ENCODE data around the gene ADGRF3.
"Not testable (repeated sequence)": the region's sequence is repeated elsewhere in the genome, so short reads cannot be mapped to it uniquely, and the experiment has no call there.

Gene ADGRF3

GRCh38 chr2:26305540-26305939 lies 41.0 kb downstream of the ADGRF3 start:
- no peak overlapping the region for H3K27ac ChIP-seq (ENCODE audit: insufficient read depth, low read length, poor library complexity, severe bottlenecking)
- H3K27me3 ChIP-seq (replicated peaks; ENCODE audit: control insufficient read depth, insufficient read depth, low read length, poor library complexity, severe bottlenecking): no peaks in the 10 kb centered on the region
- H3K4me3 ChIP-seq (ENCODE audit: insufficient read depth, low read depth, low read length, poor library complexity, severe bottlenecking): no peak overlapping the region
- peaks cover under 1% of the 10 kb centered on the region for H3K4me1 ChIP-seq (ENCODE audit: control insufficient read depth, insufficient read depth, low read length, poor library complexity, severe bottlenecking)
- DNase-seq: no peak
- no peaks in the 10 kb centered on the region for H3K36me3 ChIP-seq (ENCODE audit: control insufficient read depth, insufficient read depth, low read length)
- H3K9me3 ChIP-seq (ENCODE audit: control insufficient read depth, low read length): no peaks in the 10 kb centered on the region

GRCh38 chr2:26305094-26305493 lies 41.5 kb downstream of the ADGRF3 start:
- H3K27me3 ChIP-seq (replicated peaks; ENCODE audit: control insufficient read depth, insufficient read depth, low read length, poor library complexity, severe bottlenecking); H3K9me3 ChIP-seq (ENCODE audit: control insufficient read depth, low read length); H3K36me3 ChIP-seq (ENCODE audit: control insufficient read depth, insufficient read depth, low read length); H3K4me1 ChIP-seq (ENCODE audit: control insufficient read depth, insufficient read depth, low read length, poor library complexity, severe bottlenecking); H3K27ac ChIP-seq (ENCODE audit: insufficient read depth, low read length, poor library complexity, severe bottlenecking); DNase-seq; H3K4me3 ChIP-seq (ENCODE audit: insufficient read depth, low read depth, low read length, poor library complexity, severe bottlenecking): not testable (repeated sequence)

GRCh38 chr2:26302846-26303245 lies 43.7 kb downstream of the ADGRF3 start:
- Histone ChIP-seq H3K9me3 (ENCODE audit: control insufficient read depth, low read length) (no peaks in the 10 kb centered on the region), H3K4me1 (ENCODE audit: control insufficient read depth, insufficient read depth, low read length, poor library complexity, severe bottlenecking) (peaks cover 11% of the 10 kb centered on the region), H3K36me3 (ENCODE audit: control insufficient read depth, insufficient read depth, low read length) (no peaks in the 10 kb centered on the region), H3K27ac (ENCODE audit: insufficient read depth, low read length, poor library complexity, severe bottlenecking) (no peak overlapping the region), H3K4me3 (ENCODE audit: insufficient read depth, low read depth, low read length, poor library complexity, severe bottlenecking) (no peak overlapping the region), H3K27me3 (replicated peaks; ENCODE audit: control insufficient read depth, insufficient read depth, low read length, poor library complexity, severe bottlenecking) (no peaks in the 10 kb centered on the region)
- no peak for DNase-seq

GRCh38 chr2:26300234-26300925 lies 46.2 kb downstream of the ADGRF3 start:
- peaks cover 11% of the 10 kb centered on the region for H3K4me1 ChIP-seq (ENCODE audit: control insufficient read depth, insufficient read depth, low read length, poor library complexity, severe bottlenecking)
- no peaks in the 10 kb centered on the region for H3K36me3 ChIP-seq (ENCODE audit: control insufficient read depth, insufficient read depth, low read length)
- H3K27ac ChIP-seq (ENCODE audit: insufficient read depth, low read length, poor library complexity, severe bottlenecking): peak overlapping the region; percentile 59
- DNase-seq: no peak
- H3K4me3 ChIP-seq (ENCODE audit: insufficient read depth, low read depth, low read length, poor library complexity, severe bottlenecking): no peak overlapping the region
- no peaks in the 10 kb centered on the region for H3K9me3 ChIP-seq (ENCODE audit: control insufficient read depth, low read length)
- H3K27me3 ChIP-seq (replicated peaks; ENCODE audit: control insufficient read depth, insufficient read depth, low read length, poor library complexity, severe bottlenecking): no peaks in the 10 kb centered on the region

GRCh38 chr2:26299471-26300101 lies 47.0 kb downstream of the ADGRF3 start:
- peak overlapping the region; percentile 59 for H3K27ac ChIP-seq (ENCODE audit: insufficient read depth, low read length, poor library complexity, severe bottlenecking)
- H3K4me3 ChIP-seq (ENCODE audit: insufficient read depth, low read depth, low read length, poor library complexity, severe bottlenecking): peak overlapping the region; percentile 64
- peaks cover 11% of the 10 kb centered on the region for H3K4me1 ChIP-seq (ENCODE audit: control insufficient read depth, insufficient read depth, low read length, poor library complexity, severe bottlenecking)
- no peaks in the 10 kb centered on the region for H3K9me3 ChIP-seq (ENCODE audit: control insufficient read depth, low read length)
- H3K27me3 ChIP-seq (replicated peaks; ENCODE audit: control insufficient read depth, insufficient read depth, low read length, poor library complexity, severe bottlenecking): no peaks in the 10 kb centered on the region
- no peak for DNase-seq
- no peaks in the 10 kb centered on the region for H3K36me3 ChIP-seq (ENCODE audit: control insufficient read depth, insufficient read depth, low read length)

- DNase-seq: no peak
Observed at GRCh38 chr2:26298638-26299393, 47.8 kb downstream of the ADGRF3 start.

GRCh38 chr2:26298286-26298637 lies 48.3 kb downstream of the ADGRF3 start:
- Histone ChIP-seq H3K27ac (ENCODE audit: insufficient read depth, low read length, poor library complexity, severe bottlenecking) (no peak overlapping the region), H3K27me3 (replicated peaks; ENCODE audit: control insufficient read depth, insufficient read depth, low read length, poor library complexity, severe bottlenecking) (no peaks in the 10 kb centered on the region), H3K9me3 (ENCODE audit: control insufficient read depth, low read length) (no peaks in the 10 kb centered on the region), H3K4me1 (ENCODE audit: control insufficient read depth, insufficient read depth, low read length, poor library complexity, severe bottlenecking) (peaks cover 11% of the 10 kb centered on the region), H3K4me3 (ENCODE audit: insufficient read depth, low read depth, low read length, poor library complexity, severe bottlenecking) (peak overlapping the region; percentile 64), H3K36me3 (ENCODE audit: control insufficient read depth, insufficient read depth, low read length) (no peaks in the 10 kb centered on the region)
- DNase-seq: no peak

More at GRCh38 chr2:26298638-26299393, 47.8 kb downstream of the ADGRF3 start:
- no peaks in the 10 kb centered on the region for H3K27me3 ChIP-seq (replicated peaks; ENCODE audit: control insufficient read depth, insufficient read depth, low read length, poor library complexity, severe bottlenecking)
- H3K27ac ChIP-seq (ENCODE audit: insufficient read depth, low read length, poor library complexity, severe bottlenecking): peak overlapping the region; percentile 59
- peak overlapping the region; percentile 64 for H3K4me3 ChIP-seq (ENCODE audit: insufficient read depth, low read depth, low read length, poor library complexity, severe bottlenecking)
- peaks cover 11% of the 10 kb centered on the region for H3K4me1 ChIP-seq (ENCODE audit: control insufficient read depth, insufficient read depth, low read length, poor library complexity, severe bottlenecking)
- no peaks in the 10 kb centered on the region for H3K9me3 ChIP-seq (ENCODE audit: control insufficient read depth, low read length)
- no peaks in the 10 kb centered on the region for H3K36me3 ChIP-seq (ENCODE audit: control insufficient read depth, insufficient read depth, low read length)

GRCh38 chr2:26297061-26297460 lies 49.5 kb downstream of the ADGRF3 start:
- H3K27ac ChIP-seq (ENCODE audit: insufficient read depth, low read length, poor library complexity, severe bottlenecking): no peak overlapping the region
- no peaks in the 10 kb centered on the region for H3K27me3 ChIP-seq (replicated peaks; ENCODE audit: control insufficient read depth, insufficient read depth, low read length, poor library complexity, severe bottlenecking)
- no peak for DNase-seq
- H3K36me3 ChIP-seq (ENCODE audit: control insufficient read depth, insufficient read depth, low read length): no peaks in the 10 kb centered on the region
- peaks cover 11% of the 10 kb centered on the region for H3K4me1 ChIP-seq (ENCODE audit: control insufficient read depth, insufficient read depth, low read length, poor library complexity, severe bottlenecking)
- no peaks in the 10 kb centered on the region for H3K9me3 ChIP-seq (ENCODE audit: control insufficient read depth, low read length)
- no peak overlapping the region for H3K4me3 ChIP-seq (ENCODE audit: insufficient read depth, low read depth, low read length, poor library complexity, severe bottlenecking)

- no peaks in the 10 kb centered on the region for H3K27me3 ChIP-seq (replicated peaks; ENCODE audit: control insufficient read depth, insufficient read depth, low read length, poor library complexity, severe bottlenecking)
- H3K36me3 ChIP-seq (ENCODE audit: control insufficient read depth, insufficient read depth, low read length): no peaks in the 10 kb centered on the region
- peaks cover 10% of the 10 kb centered on the region for H3K4me1 ChIP-seq (ENCODE audit: control insufficient read depth, insufficient read depth, low read length, poor library complexity, severe bottlenecking)
- DNase-seq: no peak
- no peak overlapping the region for H3K4me3 ChIP-seq (ENCODE audit: insufficient read depth, low read depth, low read length, poor library complexity, severe bottlenecking)
- H3K9me3 ChIP-seq (ENCODE audit: control insufficient read depth, low read length): no peaks in the 10 kb centered on the region
- no peak overlapping the region for H3K27ac ChIP-seq (ENCODE audit: insufficient read depth, low read length, poor library complexity, severe bottlenecking)
Observed at GRCh38 chr2:26295511-26295910, 51.1 kb downstream of the ADGRF3 start.

GRCh38 chr2:26292646-26293045 lies 53.9 kb downstream of the ADGRF3 start:
- no peaks in the 10 kb centered on the region for H3K27me3 ChIP-seq (replicated peaks; ENCODE audit: control insufficient read depth, insufficient read depth, low read length, poor library complexity, severe bottlenecking)
- no peaks in the 10 kb centered on the region for H3K36me3 ChIP-seq (ENCODE audit: control insufficient read depth, insufficient read depth, low read length)
- H3K9me3 ChIP-seq (ENCODE audit: control insufficient read depth, low read length): no peaks in the 10 kb centered on the region
- no peak for DNase-seq
- no peaks in the 10 kb centered on the region for H3K4me1 ChIP-seq (ENCODE audit: control insufficient read depth, insufficient read depth, low read length, poor library complexity, severe bottlenecking)
- H3K4me3 ChIP-seq (ENCODE audit: insufficient read depth, low read depth, low read length, poor library complexity, severe bottlenecking): no peak overlapping the region
- H3K27ac ChIP-seq (ENCODE audit: insufficient read depth, low read length, poor library complexity, severe bottlenecking): no peak overlapping the region

Measured in effector memory CD4-positive, alpha-beta T cell (primary cell).